Measurements from ENCODE around the gene PKDREJ. TPM values are rescaled to one million over a fixed set of nuclear protein-coding genes. Genes with fewer than 3 reads are reported as not detected.

Gene PKDREJ
- total and polyA plus RNA-seq, 7 donors = under 0.01 to 0.03 TPM; not detected in 5

GRCh38 chr22:46224898-46225290 is 38.2 kb downstream of the PKDREJ start:
- Histone ChIP-seq H3K9me3 (no peaks in the 10 kb centered on the region), H3K27me3 (ENCODE audit: insufficient read depth in 3 of 3, low read length in 2 of 3) (no peaks in the 10 kb centered on the region), H3K36me3 (ENCODE audit: insufficient read depth in 1 of 2, low read depth in 1 of 2) (peaks cover 7 to 41% of the 10 kb centered on the region in 2 donors), H3K4me1 (no peaks in the 10 kb centered on the region), H3K4me3 (no peak overlapping the region), H3K27ac (no peak overlapping the region)
- intact Hi-C loops (cut with DNase I) = no loop called here
- no peak for TF ChIP-seq CTCF (IDR thresholded peaks at IDR 0.05)
- WGBS, 3 donors = 72 to 78% (median 76%) methylated on average over 10 of the region's 10 CpGs
- no peak for DNase-seq
- ATAC-seq = no peak

GRCh38 chr22:46224044-46224897 is 38.9 kb downstream of the PKDREJ start:
- WGBS, 3 donors = 84 to 89% (median 86%) methylated on average over 23 of the region's 23 CpGs
- no peak for ATAC-seq
- H3K36me3 ChIP-seq (ENCODE audit: insufficient read depth in 1 of 2, low read depth in 1 of 2) = peaks cover 9 to 47% of the 10 kb centered on the region in 2 donors

GRCh38 chr22:46220921-46221320 is 42.2 kb downstream of the PKDREJ start:
- no peak for TF ChIP-seq CTCF (IDR thresholded peaks at IDR 0.05)
- H3K4me1 ChIP-seq = no peaks in the 10 kb centered on the region
- H3K27me3 ChIP-seq (ENCODE audit: insufficient read depth in 3 of 3, low read length in 2 of 3) = no peaks in the 10 kb centered on the region
- no peak overlapping the region for H3K4me3 ChIP-seq
- WGBS, 3 donors = 82 to 92% (median 92%) methylated on average over 5 of the region's 5 CpGs
- no peak overlapping the region for H3K27ac ChIP-seq
- ATAC-seq (no peak), DNase-seq (no peak)
- intact Hi-C loops (cut with DNase I) = no loop called here
- no peaks in the 10 kb centered on the region for H3K9me3 ChIP-seq
- H3K36me3 ChIP-seq (ENCODE audit: insufficient read depth in 1 of 2, low read depth in 1 of 2) = peaks cover 12 to 78% of the 10 kb centered on the region in 2 donors

More at GRCh38 chr22:46224044-46224897, 38.9 kb downstream of the PKDREJ start:
- H3K4me3 ChIP-seq = no peak overlapping the region
- H3K27ac ChIP-seq = no peak overlapping the region
- intact Hi-C loops (cut with DNase I) = no loop called here
- no peak for DNase-seq
- H3K27me3 ChIP-seq (ENCODE audit: insufficient read depth in 3 of 3, low read length in 2 of 3) = no peaks in the 10 kb centered on the region
- H3K4me1 ChIP-seq = no peaks in the 10 kb centered on the region
- no peak for TF ChIP-seq CTCF (IDR thresholded peaks at IDR 0.05)
- no peaks in the 10 kb centered on the region for H3K9me3 ChIP-seq

GRCh38 chr22:46219636-46220035 is 43.5 kb downstream of the PKDREJ start:
- TF ChIP-seq CTCF (IDR thresholded peaks at IDR 0.05) = no peak
- no peaks in the 10 kb centered on the region for H3K4me1 ChIP-seq
- intact Hi-C loops (cut with DNase I) = no loop called here
- no peak for DNase-seq
- H3K27ac ChIP-seq = no peak overlapping the region
- peaks cover 12 to 89% of the 10 kb centered on the region in 2 donors for H3K36me3 ChIP-seq (ENCODE audit: insufficient read depth in 1 of 2, low read depth in 1 of 2)
- H3K4me3 ChIP-seq = no peak overlapping the region
- ATAC-seq = no peak
- 72 to 78% (median 77%) methylated on average over 10 of the region's 10 CpGs for WGBS, 3 donors
- H3K27me3 ChIP-seq (ENCODE audit: insufficient read depth in 3 of 3, low read length in 2 of 3) = no peaks in the 10 kb centered on the region
- H3K9me3 ChIP-seq = no peaks in the 10 kb centered on the region
